ENCODE results near the gene MED31. TPM values are rescaled to one million over a fixed set of nuclear protein-coding genes. Genes with fewer than 3 reads are reported as not detected.

MED31 gene
- total and polyA plus RNA-seq, 2 of the 4 experiments (the other 2 are of a cell fraction) = 5.6 to 11.6 TPM

DNA sequence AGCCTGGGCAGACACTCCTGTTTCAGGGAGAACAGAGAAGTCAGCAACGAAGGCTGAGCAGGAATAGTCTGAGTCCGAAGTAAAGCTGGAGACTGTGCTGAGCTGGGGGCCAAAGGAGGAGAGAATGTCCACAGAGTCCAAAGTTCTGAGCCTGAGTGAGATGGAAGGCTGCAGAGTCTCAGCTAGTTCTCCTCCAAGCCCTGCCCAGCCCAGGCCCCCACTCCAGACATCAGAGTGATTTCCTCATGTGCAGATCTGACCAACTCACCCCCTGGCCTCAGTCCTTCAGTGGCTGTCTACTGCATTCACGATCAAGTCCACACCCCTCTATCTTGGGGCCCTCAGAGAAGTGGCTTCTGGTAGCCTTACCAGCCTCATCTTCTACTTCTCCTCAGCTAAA is 40.1 kb upstream of the MED31 start:
- ATAC-seq (ENCODE audit: low read depth) = no peak
- Histone ChIP-seq H3K4me1 (ENCODE audit: control insufficient read depth, insufficient read depth, low read length) (no peaks in the 10 kb centered on the region), H3K9me1 (ENCODE audit: insufficient read depth, low read length) (no peaks in the 10 kb centered on the region), H4K5ac (ENCODE audit: low read depth, low read length) (no peak overlapping the region), H4K91ac (ENCODE audit: insufficient read depth, low read depth, low read length) (no peak overlapping the region), H2BK120ac (ENCODE audit: low read depth, low read length) (no peak overlapping the region), H3K27ac (ENCODE audit: insufficient read depth, low read length) (no peak overlapping the region), H3K23ac (ENCODE audit: low read depth, low read length) (no peak overlapping the region), H2BK15ac (ENCODE audit: low read depth, low read length) (no peak overlapping the region), H3K79me1 (ENCODE audit: low read depth in 1 of 2, low read length in 2 of 2) (no peaks in the 10 kb centered on the region), H4K8ac (ENCODE audit: low read depth in 2 of 2, low read length in 2 of 2) (no peak overlapping the region), H2AK5ac (ENCODE audit: low read depth, low read length) (no peak overlapping the region), H3K18ac (ENCODE audit: low read depth, low read length) (no peak overlapping the region), H3K4ac (ENCODE audit: low read depth, low read length) (no peak overlapping the region), H3K56ac (ENCODE audit: extremely low read depth, insufficient read depth, low read length) (no peak overlapping the region), H3K9me3 (ENCODE audit: control insufficient read depth, insufficient read depth, low read length) (no peaks in the 10 kb centered on the region), H2BK5ac (ENCODE audit: low read depth, low read length, poor library complexity, severe bottlenecking) (no peak overlapping the region), H2BK20ac (ENCODE audit: low read depth, low read length) (no peak overlapping the region), H3K4me2 (ENCODE audit: low read depth, low read length) (no peak overlapping the region), H3K14ac (replicated peaks; ENCODE audit: low read depth, low read length) (no peak overlapping the region), H3K9ac (ENCODE audit: low read depth, low read length) (no peak overlapping the region), H2AFZ (replicated peaks; ENCODE audit: low read length, poor library complexity) (no peak overlapping the region), H3K4me3 (ENCODE audit: insufficient read depth, low read depth, low read length) (no peak overlapping the region), H2AK9ac (replicated peaks; ENCODE audit: low read depth, low read length, poor library complexity) (no peak overlapping the region), H4K20me1 (ENCODE audit: insufficient read depth, low read length) (no peaks in the 10 kb centered on the region), H3K27me3 (ENCODE audit: control insufficient read depth, insufficient read depth, low read length) (peaks cover 11% of the 10 kb centered on the region), H3K36me3 (ENCODE audit: control insufficient read depth, insufficient read depth, low read length) (no peaks in the 10 kb centered on the region)
- 17% methylated on average over 1 of the region's 3 CpGs; no CpG with 5 or more reads in 1 of the 2 experiments for WGBS, 2 experiments (ENCODE audit: extremely low coverage in 2 of 2, insufficient read length in 1 of 2)
- intact Hi-C loops (cut with micrococcal nuclease) (no loop called here), in situ Hi-C loops (cut with MboI; ENCODE audit: low sequenced_read_pairs) (no loop called here), dilution Hi-C loops (cut with HindIII; ENCODE audit: low sequenced_read_pairs, unreplicated experiment) (no loop called here)
- no TSS peak for BruUV-seq (replicated peaks)
- no peak for DNase-seq
- no peak for TF ChIP-seq MXI1 (IDR thresholded peaks at IDR 0.05; ENCODE audit: borderline replicate concordance, low read depth, low read length)
- TF ChIP-seq, protein P1, sequence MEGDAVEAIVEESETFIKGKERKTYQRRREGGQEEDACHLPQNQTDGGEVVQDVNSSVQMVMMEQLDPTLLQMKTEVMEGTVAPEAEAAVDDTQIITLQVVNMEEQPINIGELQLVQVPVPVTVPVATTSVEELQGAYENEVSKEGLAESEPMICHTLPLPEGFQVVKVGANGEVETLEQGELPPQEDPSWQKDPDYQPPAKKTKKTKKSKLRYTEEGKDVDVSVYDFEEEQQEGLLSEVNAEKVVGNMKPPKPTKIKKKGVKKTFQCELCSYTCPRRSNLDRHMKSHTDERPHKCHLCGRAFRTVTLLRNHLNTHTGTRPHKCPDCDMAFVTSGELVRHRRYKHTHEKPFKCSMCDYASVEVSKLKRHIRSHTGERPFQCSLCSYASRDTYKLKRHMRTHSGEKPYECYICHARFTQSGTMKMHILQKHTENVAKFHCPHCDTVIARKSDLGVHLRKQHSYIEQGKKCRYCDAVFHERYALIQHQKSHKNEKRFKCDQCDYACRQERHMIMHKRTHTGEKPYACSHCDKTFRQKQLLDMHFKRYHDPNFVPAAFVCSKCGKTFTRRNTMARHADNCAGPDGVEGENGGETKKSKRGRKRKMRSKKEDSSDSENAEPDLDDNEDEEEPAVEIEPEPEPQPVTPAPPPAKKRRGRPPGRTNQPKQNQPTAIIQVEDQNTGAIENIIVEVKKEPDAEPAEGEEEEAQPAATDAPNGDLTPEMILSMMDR (conservative IDR thresholded peaks at IDR 0.05; ENCODE audit: low read depth, low read length) = no peak
- TF ChIP-seq, protein P2, sequence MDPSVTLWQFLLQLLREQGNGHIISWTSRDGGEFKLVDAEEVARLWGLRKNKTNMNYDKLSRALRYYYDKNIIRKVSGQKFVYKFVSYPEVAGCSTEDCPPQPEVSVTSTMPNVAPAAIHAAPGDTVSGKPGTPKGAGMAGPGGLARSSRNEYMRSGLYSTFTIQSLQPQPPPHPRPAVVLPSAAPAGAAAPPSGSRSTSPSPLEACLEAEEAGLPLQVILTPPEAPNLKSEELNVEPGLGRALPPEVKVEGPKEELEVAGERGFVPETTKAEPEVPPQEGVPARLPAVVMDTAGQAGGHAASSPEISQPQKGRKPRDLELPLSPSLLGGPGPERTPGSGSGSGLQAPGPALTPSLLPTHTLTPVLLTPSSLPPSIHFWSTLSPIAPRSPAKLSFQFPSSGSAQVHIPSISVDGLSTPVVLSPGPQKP (IDR thresholded peaks at IDR 0.05; ENCODE audit: borderline replicate concordance, low read depth, low read length) = no peak
- no peak for TF ChIP-seq CHD1 (IDR thresholded peaks at IDR 0.05; ENCODE audit: low read depth, low read length)
- TF ChIP-seq CEBPB (IDR thresholded peaks at IDR 0.05; ENCODE audit: low read depth, low read length) = no peak
- no peak for TF ChIP-seq NFE2L2 (IDR thresholded peaks at IDR 0.05; ENCODE audit: low read depth, low read length)
- no peak for TF ChIP-seq SMC3 (IDR thresholded peaks at IDR 0.05; ENCODE audit: low read depth, low read length)
- ChIA-PET CTCF (no interaction called here), POLR2A (ENCODE audit: unreplicated experiment) (no interaction called here)
